CD4-positive, alpha-beta T cell treated with Interleukin-4 for 1 hour (primary cell): ENCODE results near the gene SLC29A1.
"Not testable (repeated sequence)": the region's sequence is repeated elsewhere in the genome, so short reads cannot be mapped to it uniquely, and the experiment has no call there.

Experiments used
- DNase-seq, 2 donors: peaks; one replicate each; pipeline ENCODE4 v3.0.0-alpha.2; 2020 to 2022

The SLC29A1 gene

GRCh38 chr6:44224029-44224964 is 902 bp downstream of the SLC29A1 start:
- no peak for DNase-seq

DNA sequence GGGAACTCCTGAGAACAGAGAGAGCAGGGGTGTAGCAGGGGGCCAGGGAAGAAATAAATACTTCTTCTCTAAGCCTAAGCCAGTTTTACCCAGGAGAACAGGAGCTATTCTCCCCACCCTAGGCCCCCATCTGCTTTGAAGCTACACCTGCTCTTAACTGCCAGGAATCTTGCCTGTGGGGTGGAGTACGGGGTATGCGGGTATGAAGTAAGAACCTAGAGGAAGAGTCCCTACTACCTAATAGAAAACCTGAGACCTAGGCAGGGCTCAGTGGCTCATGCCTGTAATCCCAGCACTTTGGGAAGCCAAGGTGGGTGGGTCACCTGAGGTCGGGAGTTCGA is 1.5 kb downstream of the SLC29A1 start:
- no peak for DNase-seq

GRCh38 chr6:44225579-44226325 is 2.4 kb downstream of the SLC29A1 start:
- no peak for DNase-seq

- DNase-seq, result no peak
These were observed 3.2 kb downstream of the SLC29A1 start for GRCh38 chr6:44226368-44227147.

- DNase-seq, result no peak
These were observed 3.9 kb downstream of the SLC29A1 start for GRCh38 chr6:44227148-44227793.

DNA sequence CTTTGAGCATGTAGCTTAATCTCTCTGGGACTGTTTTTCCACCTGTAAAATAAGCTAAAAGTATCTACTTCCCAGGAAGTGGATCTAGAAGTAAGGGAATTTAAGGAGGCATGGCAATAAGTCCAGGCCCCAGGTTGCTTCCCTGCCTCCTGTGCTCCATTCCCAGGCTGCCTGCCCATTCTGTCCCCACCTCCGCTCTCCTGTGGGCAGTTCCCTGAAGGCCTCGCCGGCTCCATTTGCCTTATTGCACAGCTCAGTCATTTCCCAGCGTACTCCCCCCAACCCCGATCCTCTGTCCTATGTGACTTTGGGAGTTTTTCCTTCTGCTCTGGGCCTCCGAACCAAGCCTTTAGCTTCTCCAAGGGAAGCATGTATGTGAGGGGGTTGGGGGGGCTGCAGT is 4.6 kb downstream of the SLC29A1 start:
- DNase-seq, result no peak

DNA sequence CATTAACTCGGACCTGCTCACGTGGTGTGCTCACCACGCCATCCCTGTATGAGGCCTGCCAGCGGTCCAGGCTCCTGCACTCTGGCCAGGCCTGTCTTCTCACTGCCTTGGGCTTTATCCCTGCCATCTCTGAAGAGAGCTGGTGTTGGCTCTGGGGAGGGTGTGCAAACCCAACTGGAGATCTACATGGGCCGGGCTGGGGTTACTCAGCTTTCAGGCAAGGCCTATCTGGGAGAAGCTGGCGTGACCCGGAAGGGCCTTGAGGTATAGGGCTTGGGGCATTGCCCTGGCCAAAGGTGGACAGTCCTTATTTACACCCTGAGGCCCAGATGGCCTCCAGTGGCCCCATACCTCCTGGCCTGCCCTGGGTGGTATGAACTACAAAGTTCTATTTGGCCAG is 5.0 kb downstream of the SLC29A1 start:
- DNase-seq, result no peak

DNA sequence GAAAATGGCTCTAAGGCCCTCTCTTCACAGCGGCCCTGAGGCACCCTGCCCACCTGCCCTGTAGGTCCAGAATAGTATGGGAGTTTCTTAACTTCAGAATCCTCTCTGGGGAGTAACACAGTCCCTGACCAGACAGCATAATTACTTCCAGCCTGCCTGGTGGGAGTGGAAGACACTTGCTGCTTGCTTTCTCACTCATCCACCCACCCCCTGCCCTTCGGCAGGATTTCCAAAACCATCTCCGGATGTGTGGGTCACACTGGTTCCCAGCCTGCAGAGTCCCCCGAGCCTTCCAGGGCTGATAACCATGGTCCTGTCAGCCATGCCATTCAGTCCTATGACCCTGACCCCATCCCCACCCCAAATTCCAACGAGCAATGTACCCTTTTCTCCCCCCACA is 5.4 kb downstream of the SLC29A1 start:
- no peak for DNase-seq

- DNase-seq, result no peak
These were observed 6.1 kb downstream of the SLC29A1 start for GRCh38 chr6:44229376-44230033.

DNA sequence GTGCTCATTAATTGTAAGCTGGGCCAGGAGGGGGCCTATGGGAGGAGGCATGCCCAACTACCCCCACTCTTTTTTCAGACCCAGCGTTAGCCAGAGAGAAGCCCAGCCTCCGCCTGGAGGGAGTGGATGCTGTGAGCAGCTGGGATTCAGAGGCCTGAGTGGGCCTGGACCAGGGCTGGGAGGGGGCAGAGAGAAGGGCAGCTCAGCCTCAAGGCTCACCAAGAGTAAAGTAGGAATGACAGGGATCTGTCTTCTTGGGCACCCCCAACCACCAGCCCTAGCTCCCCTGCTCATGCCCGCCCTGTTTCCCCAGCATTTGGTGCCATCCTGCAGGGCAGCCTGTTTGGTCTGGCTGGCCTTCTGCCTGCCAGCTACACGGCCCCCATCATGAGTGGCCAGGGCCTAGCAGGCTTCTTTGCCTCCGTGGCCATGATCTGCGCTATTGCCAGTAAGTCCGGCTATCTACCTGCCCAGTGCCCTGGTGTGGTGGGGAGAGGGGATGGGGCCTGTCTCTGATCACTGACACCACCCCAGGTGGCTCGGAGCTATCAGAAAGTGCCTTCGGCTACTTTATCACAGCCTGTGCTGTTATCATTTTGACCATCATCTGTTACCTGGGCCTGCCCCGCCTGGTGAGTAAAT is 6.8 kb downstream of the SLC29A1 start:
- no peak for DNase-seq

DNA sequence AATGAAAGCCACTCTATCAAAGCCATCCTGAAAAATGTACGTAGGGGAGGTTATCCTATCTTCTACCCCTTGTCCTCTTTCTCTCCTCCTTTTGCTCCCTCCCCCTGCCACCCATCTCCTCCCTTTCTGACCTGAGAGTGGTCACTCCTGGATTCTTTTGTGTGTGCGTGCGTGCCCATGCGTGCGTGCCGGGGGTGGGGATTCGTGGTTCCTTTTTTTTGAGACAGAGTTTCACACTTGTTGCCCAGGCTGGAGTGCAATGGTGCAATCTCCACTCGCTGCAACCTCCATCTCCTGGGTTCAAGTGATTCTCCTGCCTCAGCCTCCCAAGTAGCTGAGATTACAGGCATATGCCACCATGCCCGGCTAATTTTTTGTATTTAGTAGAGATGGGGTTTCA is 8.0 kb downstream of the SLC29A1 start:
- DNase-seq, result not testable (repeated sequence)

DNA sequence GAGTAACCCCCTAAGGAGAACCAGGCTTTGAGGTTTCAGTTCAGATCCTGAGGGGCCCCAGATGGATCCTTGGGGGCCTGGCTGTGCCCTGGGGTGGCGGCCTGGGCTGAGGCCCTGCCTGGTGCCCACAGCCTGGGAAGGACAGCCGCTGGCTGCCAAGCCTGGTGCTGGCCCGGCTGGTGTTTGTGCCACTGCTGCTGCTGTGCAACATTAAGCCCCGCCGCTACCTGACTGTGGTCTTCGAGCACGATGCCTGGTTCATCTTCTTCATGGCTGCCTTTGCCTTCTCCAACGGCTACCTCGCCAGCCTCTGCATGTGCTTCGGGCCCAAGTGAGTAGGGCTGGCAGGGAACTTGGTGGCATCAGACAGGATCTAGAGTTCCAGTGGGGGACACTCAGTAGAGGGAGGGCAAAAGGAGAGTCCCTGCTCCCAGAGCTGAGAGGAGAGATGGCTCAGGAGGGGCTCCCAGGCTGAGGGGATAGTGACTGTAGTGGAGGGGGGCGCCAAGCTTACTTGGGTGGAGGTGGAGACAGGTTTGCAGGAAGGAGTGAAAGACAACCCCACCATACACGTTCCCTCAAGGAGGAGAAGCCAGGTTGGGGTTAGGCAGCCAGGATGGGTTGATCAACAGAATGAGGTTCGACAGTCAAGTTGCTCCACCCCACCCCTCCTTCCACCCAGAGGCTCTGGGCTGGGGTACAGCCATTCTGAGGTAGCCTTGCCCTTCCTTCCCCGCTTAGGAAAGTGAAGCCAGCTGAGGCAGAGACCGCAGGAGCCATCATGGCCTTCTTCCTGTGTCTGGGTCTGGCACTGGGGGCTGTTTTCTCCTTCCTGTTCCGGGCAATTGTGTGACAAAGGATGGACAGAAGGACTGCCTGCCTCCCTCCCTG is 9.5 kb downstream of the SLC29A1 start:
- DNase-seq, result no peak

DNA sequence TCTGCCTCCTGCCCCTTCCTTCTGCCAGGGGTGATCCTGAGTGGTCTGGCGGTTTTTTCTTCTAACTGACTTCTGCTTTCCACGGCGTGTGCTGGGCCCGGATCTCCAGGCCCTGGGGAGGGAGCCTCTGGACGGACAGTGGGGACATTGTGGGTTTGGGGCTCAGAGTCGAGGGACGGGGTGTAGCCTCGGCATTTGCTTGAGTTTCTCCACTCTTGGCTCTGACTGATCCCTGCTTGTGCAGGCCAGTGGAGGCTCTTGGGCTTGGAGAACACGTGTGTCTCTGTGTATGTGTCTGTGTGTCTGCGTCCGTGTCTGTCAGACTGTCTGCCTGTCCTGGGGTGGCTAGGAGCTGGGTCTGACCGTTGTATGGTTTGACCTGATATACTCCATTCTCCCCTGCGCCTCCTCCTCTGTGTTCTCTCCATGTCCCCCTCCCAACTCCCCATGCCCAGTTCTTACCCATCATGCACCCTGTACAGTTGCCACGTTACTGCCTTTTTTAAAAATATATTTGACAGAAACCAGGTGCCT is 10.2 kb downstream of the SLC29A1 start:
- DNase-seq, result no peak

DNA sequence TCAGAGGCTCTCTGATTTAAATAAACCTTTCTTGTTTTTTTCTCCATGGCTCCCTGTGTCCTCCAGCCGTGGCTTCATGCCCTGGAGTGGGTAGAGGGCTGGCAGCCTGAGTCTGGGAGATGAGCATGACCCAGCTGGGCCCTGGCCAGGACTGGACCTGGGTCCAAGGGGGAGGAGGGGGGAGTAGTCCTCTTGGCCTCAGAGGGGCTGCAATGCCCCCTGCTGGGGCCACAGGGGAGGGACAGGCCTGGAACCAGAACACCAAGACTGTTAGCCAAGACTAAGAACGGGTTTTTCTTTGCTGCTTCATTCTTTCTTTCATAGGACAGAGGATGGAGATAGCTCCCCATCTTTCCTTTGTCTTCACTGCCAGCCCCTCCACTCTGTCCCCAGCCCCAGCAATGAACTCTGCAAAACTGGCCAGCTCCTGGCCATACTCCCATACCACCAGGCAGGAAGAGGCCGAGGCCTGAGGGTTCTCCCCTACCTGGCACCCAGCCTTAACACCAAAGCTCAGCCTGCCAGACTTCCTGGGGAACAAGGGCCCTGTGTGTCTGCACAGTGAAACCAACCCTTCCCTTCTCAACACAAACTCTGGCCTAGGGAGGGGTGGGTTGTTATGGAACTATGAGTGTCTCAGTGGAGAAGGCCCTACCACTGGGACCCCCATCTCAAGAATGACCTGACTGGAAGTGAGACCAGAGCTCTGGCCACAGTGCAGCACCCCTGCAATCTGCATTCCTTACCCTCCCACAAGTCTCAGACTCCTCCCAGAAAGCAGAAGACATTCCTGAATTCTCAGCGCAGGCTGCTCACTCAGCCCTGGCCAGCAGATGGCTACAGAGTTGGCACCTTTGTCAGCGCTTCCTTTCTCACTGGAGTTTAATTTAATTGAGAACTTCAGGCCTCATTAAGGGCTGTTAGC is 11.0 kb downstream of the SLC29A1 start:
- DNase-seq, result no peak

DNA sequence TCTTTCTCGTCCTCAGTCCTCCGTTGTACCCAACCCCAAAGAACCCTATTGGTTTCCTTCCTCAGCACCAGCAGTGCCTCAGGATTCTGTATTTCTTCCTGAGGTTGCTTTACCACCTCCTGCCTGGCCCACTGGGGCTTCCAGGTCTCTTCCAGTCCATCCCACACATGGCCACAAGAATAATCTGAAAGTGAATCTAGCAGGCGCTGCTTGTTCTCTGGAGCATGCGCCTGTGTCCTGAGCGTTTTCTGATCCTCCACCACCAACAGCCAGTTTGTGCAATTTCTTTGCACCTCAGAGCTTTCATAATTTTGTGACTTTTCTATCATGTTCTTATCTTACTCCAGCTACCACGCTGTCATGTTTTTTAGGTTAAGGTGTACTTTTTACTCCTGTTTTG is 11.9 kb downstream of the SLC29A1 start:
- no peak for DNase-seq

GRCh38 chr6:44235891-44236516 is 12.6 kb downstream of the SLC29A1 start:
- DNase-seq, result no peak

GRCh38 chr6:44237021-44237812 is 13.8 kb downstream of the SLC29A1 start:
- peak; percentile 83 to 86 for DNase-seq
